GM12801 (cell line): ENCODE data around the gene ALLC.

Experiments
- CTCF ChIP-seq: IDR thresholded peaks from one replicate; pipeline ENCODE4 v1.5.1; 2011; ENCODE audit warnings: control low read depth; ENCODE audit not compliant: insufficient read length; ENCODE audit errors: extremely low read depth

The ALLC gene

GRCh38 chr2:3617198-3617890 is 40.7 kb upstream of the ALLC start:
- no peak for TF ChIP-seq CTCF

GRCh38 chr2:3618367-3618766 is 39.6 kb upstream of the ALLC start:
- TF ChIP-seq CTCF = no peak

DNA sequence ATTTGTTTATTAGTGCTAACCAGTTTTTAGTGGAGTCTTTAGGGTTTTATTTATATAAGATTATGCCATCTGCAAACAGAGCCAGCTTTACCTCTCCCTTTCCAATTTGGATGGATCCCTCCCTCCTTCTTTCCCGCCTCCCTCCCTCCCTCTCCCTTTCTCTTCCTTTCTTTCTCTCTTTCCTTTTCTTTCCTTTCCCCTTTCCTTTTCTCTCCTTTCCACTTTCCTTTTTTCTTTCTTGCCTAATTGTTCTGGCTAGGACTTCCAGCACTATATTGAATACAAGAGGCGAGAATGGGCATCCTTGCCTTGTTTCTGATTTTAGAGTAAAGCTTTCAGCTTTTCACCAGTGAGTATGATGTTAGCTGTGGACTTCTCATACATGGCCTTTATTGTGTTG is 39.0 kb upstream of the ALLC start:
- no peak for TF ChIP-seq CTCF

GRCh38 chr2:3620834-3621233 is 37.2 kb upstream of the ALLC start:
- no peak for TF ChIP-seq CTCF

DNA sequence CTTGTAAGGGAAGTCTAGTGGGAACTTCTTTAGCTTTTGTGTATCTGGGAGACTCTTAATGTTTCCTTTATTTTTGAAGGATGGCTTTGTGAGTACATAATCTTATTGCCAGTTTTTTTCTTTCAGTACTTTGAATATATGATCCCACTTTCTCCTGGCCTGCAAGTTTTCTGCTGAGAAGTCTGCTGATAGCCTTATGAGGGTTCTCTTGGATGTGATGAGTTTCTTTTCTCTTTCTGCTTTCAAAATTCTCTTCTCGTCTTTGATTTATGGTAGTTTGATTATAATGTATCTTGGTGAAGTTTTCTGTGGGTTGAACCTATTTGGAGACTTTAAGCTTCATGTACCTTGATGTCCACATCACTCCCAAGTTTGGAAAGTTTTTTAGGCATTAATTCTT is 35.0 kb upstream of the ALLC start:
- TF ChIP-seq CTCF = no peak

- no peak for TF ChIP-seq CTCF
These were observed 33.8 kb upstream of the ALLC start for GRCh38 chr2:3624059-3624794.

GRCh38 chr2:3625186-3625585 is 32.8 kb upstream of the ALLC start:
- TF ChIP-seq CTCF = no peak
